HTR-8/SVneo (cell line): ENCODE measurements around the gene LTB.
"Not testable (repeated sequence)": the region's sequence is repeated elsewhere in the genome, so short reads cannot be mapped to it uniquely, and the experiment has no call there.

Experiments used
- DNase-seq: peaks from one replicate; pipeline ENCODE4 v3.0.0; 2011; ENCODE audit warnings: low spot score, mixed read lengths; ENCODE audit not compliant: insufficient read length
- FAIRE-seq: peaks from 2 replicates; lab custom pipeline; 2011; peaks lifted over from hg19 to GRCh38; lab: Jason Lieb, UNC

LTB gene

GRCh38 chr6:31557443-31558317 lies 24.5 kb downstream of the LTB start:
- no peak for DNase-seq
- no peak for FAIRE-seq

GRCh38 chr6:31556307-31556706 lies 25.9 kb downstream of the LTB start:
- no peak for DNase-seq
- no peak for FAIRE-seq

- DNase-seq: peak; percentile 51
Measured at GRCh38 chr6:31551371-31551770, 30.9 kb downstream of the LTB start.

GRCh38 chr6:31548544-31548873 lies 33.7 kb downstream of the LTB start:
- no peak for FAIRE-seq
- DNase-seq: no peak

More at GRCh38 chr6:31551371-31551770, 30.9 kb downstream of the LTB start:
- FAIRE-seq: not testable (repeated sequence)

- DNase-seq: no peak
- FAIRE-seq: no peak
Measured at GRCh38 chr6:31547727-31548543, 34.3 kb downstream of the LTB start.

GRCh38 chr6:31546958-31547726 lies 35.1 kb downstream of the LTB start, which contains the start of gene NFKBIL1:
Gene NFKBIL1, plus strand, starts transcription at chr6:31547608. Its CDS starts 87 bp downstream, at chr6:31547695.
- DNase-seq (peak; percentile 93), FAIRE-seq (peak; percentile 82)

GRCh38 chr6:31546339-31546957 lies 35.8 kb downstream of the LTB start, which contains the start of gene ATP6V1G2:
Gene ATP6V1G2, minus strand, starts transcription at chr6:31546608. Its CDS starts 49 bp downstream, at chr6:31546559.
- FAIRE-seq: peak; percentile 69

GRCh38 chr6:31545291-31545690 lies 36.9 kb downstream of the LTB start:
- DNase-seq (no peak), FAIRE-seq (no peak)

More at GRCh38 chr6:31546339-31546957, 35.8 kb downstream of the LTB start, which contains the start of gene ATP6V1G2:
- DNase-seq: peak; percentile 87

GRCh38 chr6:31544676-31545075 lies 37.5 kb downstream of the LTB start:
- no peak for DNase-seq
- no peak for FAIRE-seq

- DNase-seq: no peak
- FAIRE-seq: no peak
Measured at GRCh38 chr6:31543639-31544038, 38.6 kb downstream of the LTB start.

GRCh38 chr6:31541658-31542521 lies 40.3 kb downstream of the LTB start, which contains the start of gene DDX39B:
Gene DDX39B, minus strand, starts transcription at chr6:31542003. Its CDS starts 1,471 bp downstream, at chr6:31540532.
- DNase-seq (peak; percentile 97), FAIRE-seq (peak; percentile 74)

- DNase-seq: no peak
Measured at GRCh38 chr6:31541059-31541657, 41.1 kb downstream of the LTB start.

GRCh38 chr6:31540640-31541039 lies 41.6 kb downstream of the LTB start:
- DNase-seq: no peak
- no peak for FAIRE-seq

More at GRCh38 chr6:31541059-31541657, 41.1 kb downstream of the LTB start:
- FAIRE-seq: no peak

- DNase-seq (no peak), FAIRE-seq (no peak)
Measured at GRCh38 chr6:31538805-31539400, 43.3 kb downstream of the LTB start.

- DNase-seq (no peak), FAIRE-seq (no peak)
Measured at GRCh38 chr6:31535538-31536324, 46.5 kb downstream of the LTB start.

GRCh38 chr6:31534521-31535040 lies 47.6 kb downstream of the LTB start:
- DNase-seq: no peak
- FAIRE-seq: no peak

GRCh38 chr6:31534011-31534410 lies 48.2 kb downstream of the LTB start:
- FAIRE-seq (no peak), DNase-seq (no peak)
